IMR-90 (cell line): Measurements from ENCODE around the gene CRIP1. TPM values are rescaled to one million over a fixed set of nuclear protein-coding genes. Genes with fewer than 3 reads are reported as not detected.
A peak's percentile ranks its signal among the peaks of the same experiment; 100 is the strongest.

Source experiments
- ATAC-seq: fragments of 200-7000 bp; cut with Tn5 transposase; 2 replicates; pipeline ENCODE4 v1.9.1; 2020; ENCODE audit warnings: low read depth, mild to moderate bottlenecking, moderate library complexity
- BruUV-seq: library from RNA; stranded (reverse); fragments of 400-500 nt; replicated peaks from 2 replicates; lab custom pipeline; 2021; lab: Mats Ljungman, UMichigan
- CTCF ChIA-PET: fragments of 300-600 bp; formaldehyde crosslinking; extraction: SDS; loops from one replicate; lab custom pipeline; 2021; ENCODE audit warnings: antibody characterized with exemption; lab: Yijun Ruan, JAX
- POLR2A ChIA-PET: fragments of 300-600 bp; sonication (Branson Sonifier 250); formaldehyde crosslinking; loops from one replicate; lab custom pipeline; 2022; ENCODE audit warnings: antibody characterized with exemption; ENCODE audit not compliant: unreplicated experiment; lab: Charles Lee
- DNase-seq: peaks from one replicate; pipeline ENCODE4 v3.0.0; 2013
- H2AFZ ChIP-seq: replicated peaks from 2 replicates; pipeline ENCODE3; 2013; ENCODE audit warnings: low read length, mild to moderate bottlenecking; ENCODE audit not compliant: poor library complexity
- H2AK5ac ChIP-seq: 2 replicates; pipeline ENCODE4 v1.6.1; 2013; ENCODE audit warnings: low read depth, low read length, inconsistent platforms
- H2AK9ac ChIP-seq: replicated peaks from 2 replicates; pipeline ENCODE3; 2013; ENCODE audit warnings: mild to moderate bottlenecking, low read depth, low read length, moderate library complexity; ENCODE audit not compliant: poor library complexity
- H2BK120ac ChIP-seq: 2 replicates; pipeline ENCODE4 v1.6.1; 2013; ENCODE audit warnings: low read depth, low read length, inconsistent platforms
- H2BK15ac ChIP-seq: 3 replicates; pipeline ENCODE4 v1.6.1; 2013; ENCODE audit warnings: low read depth, low read length, inconsistent platforms
- H2BK20ac ChIP-seq: 2 replicates; pipeline ENCODE4 v1.6.1; 2013; ENCODE audit warnings: low read depth, mild to moderate bottlenecking, inconsistent platforms, low read length, moderate library complexity
- H2BK5ac ChIP-seq: 2 replicates; pipeline ENCODE4 v1.6.1; 2013; ENCODE audit warnings: mild to moderate bottlenecking, low read depth, low read length, inconsistent platforms; ENCODE audit not compliant: poor library complexity, severe bottlenecking
- H3K14ac ChIP-seq: replicated peaks from 2 replicates; pipeline ENCODE4 v1.6.1; 2013; ENCODE audit warnings: low read depth, low read length, inconsistent platforms
- H3K18ac ChIP-seq: 2 replicates; pipeline ENCODE4 v1.6.1; 2013; ENCODE audit warnings: low read depth, low read length, control low read depth
- H3K23ac ChIP-seq: 2 replicates; pipeline ENCODE4 v1.6.1; 2013; ENCODE audit warnings: low read depth, low read length, inconsistent platforms
- H3K27ac ChIP-seq: 2 replicates; pipeline ENCODE4 v1.5.1; 2013; ENCODE audit warnings: mild to moderate bottlenecking, control low read depth, low read length; ENCODE audit not compliant: insufficient read depth
- H3K27me3 ChIP-seq: 2 replicates; pipeline ENCODE4 v1.6.1; 2013; ENCODE audit warnings: low read length; ENCODE audit not compliant: control insufficient read depth, insufficient read depth
- H3K36me3 ChIP-seq: 2 replicates; pipeline ENCODE4 v1.6.1; 2013; ENCODE audit warnings: low read length, mixed read lengths; ENCODE audit not compliant: control insufficient read depth, insufficient read depth
- H3K4ac ChIP-seq: 2 replicates; pipeline ENCODE4 v1.6.1; 2013; ENCODE audit warnings: low read depth, low read length, inconsistent platforms
- H3K4me1 ChIP-seq: 2 replicates; pipeline ENCODE4 v1.6.1; 2013; ENCODE audit warnings: low read length, mixed read lengths; ENCODE audit not compliant: control insufficient read depth, insufficient read depth
- H3K4me2 ChIP-seq: 2 replicates; pipeline ENCODE4 v1.6.1; 2013; ENCODE audit warnings: low read depth, mild to moderate bottlenecking, control low read depth, low read length, moderate library complexity
- H3K4me3 ChIP-seq: 2 replicates; pipeline ENCODE4 v1.5.1; 2013; ENCODE audit warnings: low read depth, mild to moderate bottlenecking, control low read depth, low read length, moderate library complexity; ENCODE audit not compliant: insufficient read depth
- H3K56ac ChIP-seq: 2 replicates; pipeline ENCODE4 v1.6.1; 2013; ENCODE audit warnings: low read length, inconsistent platforms; ENCODE audit not compliant: insufficient read depth; ENCODE audit errors: extremely low read depth
- H3K79me1 ChIP-seq, 2 experiments: 2 replicates each; pipeline ENCODE4 v1.6.1; 2013; ENCODE audit warnings: low read length in 2 of 2, inconsistent platforms in 1 of 2, low read depth in 1 of 2
- H3K9ac ChIP-seq: 2 replicates; pipeline ENCODE4 v1.6.1; 2013; ENCODE audit warnings: low read depth, low read length, control low read depth
- H3K9me1 ChIP-seq: 2 replicates; pipeline ENCODE4 v1.6.1; 2013; ENCODE audit warnings: low read length, inconsistent platforms; ENCODE audit not compliant: insufficient read depth
- H3K9me3 ChIP-seq: 2 replicates; pipeline ENCODE4 v1.6.1; 2013; ENCODE audit warnings: low read length; ENCODE audit not compliant: control insufficient read depth, insufficient read depth
- H4K20me1 ChIP-seq: 2 replicates; pipeline ENCODE4 v1.6.1; 2013; ENCODE audit warnings: low read length, inconsistent platforms; ENCODE audit not compliant: insufficient read depth
- H4K5ac ChIP-seq: 2 replicates; pipeline ENCODE4 v1.6.1; 2013; ENCODE audit warnings: mild to moderate bottlenecking, low read depth, low read length, control low read depth
- H4K8ac ChIP-seq, 2 experiments: 2 replicates each; pipeline ENCODE4 v1.6.1; 2013; ENCODE audit warnings: low read depth in 2 of 2, low read length in 2 of 2, control low read depth in 1 of 2, inconsistent platforms in 1 of 2
- H4K91ac ChIP-seq: 2 replicates; pipeline ENCODE4 v1.6.1; 2013; ENCODE audit warnings: low read depth, low read length, inconsistent platforms; ENCODE audit not compliant: insufficient read depth
- BHLHE40 ChIP-seq: fragments of 150-350 bp; IDR thresholded peaks from 2 replicates; pipeline ENCODE4 v1.6.1; 2016; ENCODE audit warnings: mild to moderate bottlenecking, low read depth, low read length
- CEBPB ChIP-seq: IDR thresholded peaks from 2 replicates; pipeline ENCODE4 v1.6.1; 2012; ENCODE audit warnings: low read depth, low read length, improper control_type of control experiment
- CHD1 ChIP-seq: IDR thresholded peaks from 2 replicates; pipeline ENCODE4 v1.6.1; 2012; ENCODE audit warnings: low read depth, low read length, improper control_type of control experiment
- CTCF ChIP-seq: conservative IDR thresholded peaks from 2 replicates; pipeline ENCODE4 v1.5.1; 2012; ENCODE audit warnings: mild to moderate bottlenecking, low read depth, low read length, improper control_type of control experiment
- FOS ChIP-seq: fragments of 150-350 bp; IDR thresholded peaks from 2 replicates; pipeline ENCODE4 v1.6.1; 2016; ENCODE audit warnings: low read depth, low read length
- MAZ ChIP-seq: IDR thresholded peaks from 2 replicates; pipeline ENCODE4 v1.6.1; 2012; ENCODE audit warnings: low read depth, mild to moderate bottlenecking, low read length, improper control_type of control experiment, moderate library complexity, borderline replicate concordance
- MXI1 ChIP-seq: IDR thresholded peaks from 2 replicates; pipeline ENCODE4 v1.6.1; 2012; ENCODE audit warnings: low read depth, mild to moderate bottlenecking, low read length, moderate library complexity, borderline replicate concordance
- NFE2L2 ChIP-seq: fragments of 150-350 bp; IDR thresholded peaks from 2 replicates; pipeline ENCODE4 v1.6.1; 2016; ENCODE audit warnings: low read depth, mild to moderate bottlenecking, low read length
- POLR2A ChIP-seq: IDR thresholded peaks from 2 replicates; pipeline ENCODE4 v1.6.1; 2012; ENCODE audit warnings: mild to moderate bottlenecking, low read depth, low read length
- RCOR1 ChIP-seq: IDR thresholded peaks from 2 replicates; pipeline ENCODE4 v1.6.1; 2012; ENCODE audit warnings: mild to moderate bottlenecking, low read length, improper control_type of control experiment; ENCODE audit not compliant: insufficient replicate concordance
- RFX5 ChIP-seq: IDR thresholded peaks from 2 replicates; pipeline ENCODE4 v1.8.0; 2012; ENCODE audit warnings: low read depth, mild to moderate bottlenecking, low read length, moderate library complexity
- SMC3 ChIP-seq: fragments of 150-350 bp; IDR thresholded peaks from 2 replicates; pipeline ENCODE4 v1.6.1; 2016; ENCODE audit warnings: low read depth, mild to moderate bottlenecking, antibody characterized with exemption, low read length, moderate library complexity
- USF2 ChIP-seq: fragments of 150-350 bp; IDR thresholded peaks from 2 replicates; pipeline ENCODE4 v1.6.1; 2017; ENCODE audit warnings: mild to moderate bottlenecking, antibody characterized with exemption, low read length, low read depth
- WGBS, 2 experiments: methylation state at CpG; one replicate each; pipeline versions ENCODE4 v1.1.5 to v1.1.7; 2013; ENCODE audit warnings: missing lambda C conversion rate in 2 of 2; ENCODE audit not compliant: insufficient read length in 1 of 2; ENCODE audit errors: extremely low coverage in 2 of 2; 5-methylcytosine and 5-hydroxymethylcytosine counted together
- dilution Hi-C: fragments of 300-500 bp; cut with HindIII; formaldehyde crosslinking; loops from one replicate; pipeline ENCODE4 v1.14.3; 2018; ENCODE audit warnings: low sequenced_read_pairs; ENCODE audit not compliant: unreplicated experiment
- in situ Hi-C: fragments of 300-500 bp; cut with MboI; formaldehyde crosslinking; loops from 3 replicates; pipeline ENCODE4 v1.14.3; 2019; ENCODE audit warnings: low sequenced_read_pairs, inconsistent platforms, mixed read lengths
- intact Hi-C: fragments of 100-400 bp; cut with micrococcal nuclease; formaldehyde crosslinking; loops from 2 replicates; pipeline ENCODE4 v1.10.0; 2022
- polyA plus RNA-seq, 3 experiments: library from polyadenylated mRNA; depleted of rRNA; stranded (reverse); fragments of >200 nt; gene quantifications; 2 replicates each; pipeline ENCODE4 v1.2.3, GENCODE V29; 2012; ENCODE audit warnings: low replicate concordance in 1 of 3
- total RNA-seq: library from RNA; depleted of rRNA; stranded (reverse); fragments of >200 nt; gene quantifications from 2 replicates; pipeline ENCODE4 v1.2.3, GENCODE V29; 2012

Gene CRIP1
- total and polyA plus RNA-seq, 2 of the 4 experiments (the other 2 are of a cell fraction) = 0.21 TPM; not detected in 1

- no peak overlapping the region for H3K4ac ChIP-seq
- ATAC-seq (no peak), DNase-seq (no peak)
- no peaks in the 10 kb centered on the region for H3K36me3 ChIP-seq
- H3K14ac ChIP-seq = no peak overlapping the region
- intact Hi-C loops = no loop called here
- peak overlapping the region; percentile 58 for H2AFZ ChIP-seq
- POLR2A ChIA-PET = no interaction called here
- H4K91ac ChIP-seq = no peak overlapping the region
- no peaks in the 10 kb centered on the region for H3K9me3 ChIP-seq
- H4K20me1 ChIP-seq = peaks cover 4% of the 10 kb centered on the region; the same call in 1 of the 2 replicates
- H4K5ac ChIP-seq = no peak overlapping the region
- peaks cover 6% of the 10 kb centered on the region for H3K4me1 ChIP-seq
- no peak overlapping the region for H2BK20ac ChIP-seq
- H3K27me3 ChIP-seq = peaks cover 25% of the 10 kb centered on the region; the same call in 1 of the 2 replicates
- no peak overlapping the region for H4K8ac ChIP-seq
- H3K56ac ChIP-seq = no peak overlapping the region
- no peak overlapping the region for H2AK5ac ChIP-seq
- H3K79me1 ChIP-seq = peaks cover 0 to 4% of the 10 kb centered on the region in 2 experiments; a peak in 1 of 4 replicates
- no peak overlapping the region for H3K23ac ChIP-seq
- no peak overlapping the region for H3K4me2 ChIP-seq
- no peak overlapping the region for H3K27ac ChIP-seq
- CTCF ChIA-PET = interaction anchor here (1.0 kb wide), 1 partner anchor 17 kb away, joined by 3 read pairs; no protein-coding TSS in a partner anchor
- no peak overlapping the region for H3K4me3 ChIP-seq
- in situ Hi-C loops = no loop called here
- no peak overlapping the region for H3K18ac ChIP-seq
- no peak overlapping the region for H2BK120ac ChIP-seq
- dilution Hi-C loops = no loop called here
- no peak overlapping the region for H2BK5ac ChIP-seq
- no TSS peak for BruUV-seq
- no peak overlapping the region for H2BK15ac ChIP-seq
- no peak overlapping the region for H2AK9ac ChIP-seq
- TF ChIP-seq CTCF (no peak), MXI1 (no peak), MAZ (no peak), CEBPB (no peak), RCOR1 (no peak), BHLHE40 (no peak), FOS (no peak), CHD1 (no peak), POLR2A (no peak), USF2 (no peak), SMC3 (no peak), RFX5 (no peak), NFE2L2 (no peak)
- 9% methylated on average over 39 of the region's 45 CpGs; no CpG with 5 or more reads in 1 of the 2 experiments for WGBS, 2 experiments
- H3K9me1 ChIP-seq = peaks cover 4% of the 10 kb centered on the region; the same call in 1 of the 2 replicates
- no peak overlapping the region for H3K9ac ChIP-seq
Observed at GRCh38 chr14:105486974-105487448, 325 bp downstream of the CRIP1 start.
